ENCODE data around the gene BMERB1. TPM values are rescaled to one million over a fixed set of nuclear protein-coding genes. Genes with fewer than 3 reads are reported as not detected.

The BMERB1 gene
- total RNA-seq, 1 experiment from 2014 or later = 13.6 TPM

- TF ChIP-seq FOXP4 (CRISPR knock-in tag; IDR thresholded peaks at IDR 0.05) (no peak), IRF1 (CRISPR knock-in tag; IDR thresholded peaks at IDR 0.05) (no peak)
These were observed 197.5 kb downstream of the BMERB1 start (continued) for GRCh38 chr16:15631730-15632409.

GRCh38 chr16:15635926-15636325 lies 201.5 kb downstream of the BMERB1 start:
- ATAC-seq = no peak
- no peak overlapping the region for H3K4me3 Mint-ChIP-seq

GRCh38 chr16:15636392-15636873 lies 202.0 kb downstream of the BMERB1 start:
- H3K27ac Mint-ChIP-seq = no peak overlapping the region
- H3K36me3 Mint-ChIP-seq = peaks cover 59% of the 10 kb centered on the region
- ATAC-seq (no peak), DNase-seq (ENCODE audit: low spot score) (no peak)
- ChIA-PET POLR2A (no interaction called here), CTCF (no interaction called here)
- 0 out of 2 replicates have a peak, but pooled peaks cover 2% of the 10 kb centered on the region for H3K4me1 Mint-ChIP-seq
- H3K9me3 Mint-ChIP-seq = peaks cover 4% of the 10 kb centered on the region; the same call in 1 of the 2 replicates
- H3K27me3 Mint-ChIP-seq (ENCODE audit: low read depth) = no peaks in the 10 kb centered on the region
- no peak overlapping the region for H3K4me3 Mint-ChIP-seq
- TF ChIP-seq ZNF423 (CRISPR knock-in tag; IDR thresholded peaks at IDR 0.05) = no peak
- no peak for TF ChIP-seq SMAD3 (CRISPR knock-in tag; IDR thresholded peaks at IDR 0.05; ENCODE audit: borderline replicate concordance)
- no peak for TF ChIP-seq GTF2I (CRISPR knock-in tag; conservative IDR thresholded peaks at IDR 0.05)
- TF ChIP-seq JAZF1 (CRISPR knock-in tag; IDR thresholded peaks at IDR 0.05) = no peak
- no peak for TF ChIP-seq ATF3 (CRISPR knock-in tag; conservative IDR thresholded peaks at IDR 0.05)
- no peak for TF ChIP-seq ZNF121 (CRISPR knock-in tag; IDR thresholded peaks at IDR 0.05)
- TF ChIP-seq FOXJ3 (CRISPR knock-in tag; IDR thresholded peaks at IDR 0.05; ENCODE audit: borderline replicate concordance) = no peak
- TF ChIP-seq ERG (CRISPR knock-in tag; IDR thresholded peaks at IDR 0.05) = no peak
- no peak for TF ChIP-seq AR (CRISPR knock-in tag; IDR thresholded peaks at IDR 0.05)
- no peak for TF ChIP-seq RELA (CRISPR knock-in tag; IDR thresholded peaks at IDR 0.05; ENCODE audit: borderline replicate concordance)
- TF ChIP-seq ZBTB21 (CRISPR knock-in tag; IDR thresholded peaks at IDR 0.05; ENCODE audit: borderline replicate concordance) = no peak
- TF ChIP-seq ZNF281 (CRISPR knock-in tag; IDR thresholded peaks at IDR 0.05) = no peak

More at GRCh38 chr16:15635926-15636325, 201.5 kb downstream of the BMERB1 start:
- CTCF ChIA-PET = no interaction called here
- DNase-seq (ENCODE audit: low spot score) = no peak
- POLR2A ChIA-PET = no interaction called here
- Mint-ChIP-seq H3K4me1 (no peaks in the 10 kb centered on the region), H3K9me3 (peaks cover 4% of the 10 kb centered on the region; the same call in 1 of the 2 replicates), H3K27me3 (ENCODE audit: low read depth) (no peaks in the 10 kb centered on the region), H3K36me3 (peaks cover 61% of the 10 kb centered on the region), H3K27ac (no peak overlapping the region)
- no peak for TF ChIP-seq ESRRA (CRISPR knock-in tag; IDR thresholded peaks at IDR 0.05; ENCODE audit: borderline replicate concordance)
